H1 (cell line): ENCODE data around the gene APOO. TPM values are rescaled to one million over a fixed set of nuclear protein-coding genes. Genes with fewer than 3 reads are reported as not detected.

Experiments
- CTCF ChIA-PET: fragments of 300-600 bp; sonication (Branson Sonifier 250); formaldehyde crosslinking; loops from one replicate; lab custom pipeline; 2021; ENCODE audit not compliant: partially characterized antibody; lab: Charles Lee
- POLR2A ChIA-PET: fragments of 300-600 bp; sonication (Branson Sonifier 250); formaldehyde crosslinking; loops from one replicate; lab custom pipeline; 2021; ENCODE audit warnings: inconsistent platforms; ENCODE audit not compliant: partially characterized antibody; lab: Charles Lee
- DNase-seq, 2 experiments: peaks; one replicate each; pipeline versions ENCODE4 v3.0.0 to v3.0.0-alpha.2; 2010 to 2022; ENCODE audit warnings: low spot score in 2 of 2, low read depth in 1 of 2, mixed read lengths in 1 of 2
- FAIRE-seq: peaks from 2 replicates; lab custom pipeline; 2011; peaks lifted over from hg19 to GRCh38; lab: Jason Lieb, UNC
- H2AFZ ChIP-seq: 2 replicates; pipeline ENCODE4 v1.8.1; 2012; ENCODE audit warnings: low read length, inconsistent platforms
- H2AK5ac ChIP-seq: 2 replicates; pipeline ENCODE4 v1.6.1; 2013; ENCODE audit warnings: low read depth, low read length
- H2BK120ac ChIP-seq: replicated peaks from 2 replicates; pipeline ENCODE3; 2013; ENCODE audit warnings: low read depth, low read length, inconsistent platforms
- H2BK12ac ChIP-seq: 2 replicates; pipeline ENCODE4 v1.6.1; 2013; ENCODE audit warnings: low read depth, low read length
- H2BK15ac ChIP-seq: 2 replicates; pipeline ENCODE4 v1.6.1; 2013; ENCODE audit warnings: low read length
- H2BK20ac ChIP-seq: 2 replicates; pipeline ENCODE4 v1.6.1; 2013; ENCODE audit warnings: low read length
- H2BK5ac ChIP-seq: 2 replicates; pipeline ENCODE4 v1.6.1; 2013; ENCODE audit warnings: low read depth, low read length
- H3K14ac ChIP-seq: 2 replicates; pipeline ENCODE4 v1.6.1; 2013; ENCODE audit warnings: inconsistent platforms; ENCODE audit not compliant: insufficient read length
- H3K18ac ChIP-seq: 2 replicates; pipeline ENCODE4 v1.6.1; 2013; ENCODE audit warnings: low read length; ENCODE audit errors: extremely low read depth
- H3K23ac ChIP-seq: 2 replicates; pipeline ENCODE4 v1.6.1; 2013; ENCODE audit warnings: inconsistent platforms; ENCODE audit not compliant: insufficient read length
- H3K23me2 ChIP-seq: 2 replicates; pipeline ENCODE4 v1.6.1; 2013; ENCODE audit warnings: low read depth, low read length
- H3K27ac ChIP-seq: 2 replicates; pipeline ENCODE4 v1.6.1; 2011; ENCODE audit warnings: low read depth, low read length, inconsistent platforms
- H3K27me3 ChIP-seq, 4 experiments: replicated peaks in 1 of 4; 1 replicate in 1 of 4; 2 replicates in 3 of 4; pipeline versions ENCODE4 v1.6.1 to v1.8.1; 2011 to 2013; ENCODE audit warnings: low read length in 3 of 4, mild to moderate bottlenecking in 3 of 4, inconsistent platforms in 2 of 4, mixed read lengths in 2 of 4, moderate library complexity in 1 of 4; ENCODE audit not compliant: control insufficient read depth in 3 of 4, insufficient read depth in 3 of 4; ENCODE audit errors: extremely low read depth in 1 of 4
- H3K36me3 ChIP-seq, 4 experiments: 2 replicates each; pipeline versions ENCODE4 v1.6.1 to v1.8.1; 2011 to 2013; ENCODE audit warnings: mild to moderate bottlenecking in 4 of 4, low read length in 3 of 4, moderate library complexity in 2 of 4, control low read depth in 1 of 4, inconsistent platforms in 1 of 4; ENCODE audit not compliant: insufficient read depth in 4 of 4, control insufficient read depth in 2 of 4
- H3K4ac ChIP-seq: replicated peaks from 2 replicates; pipeline ENCODE3; 2013; ENCODE audit warnings: low read length, low read depth, mixed read lengths, inconsistent platforms; ENCODE audit not compliant: insufficient read length
- H3K4me1 ChIP-seq, 4 experiments: replicated peaks in 1 of 4; 1 replicate in 1 of 4; 2 replicates in 3 of 4; pipeline versions ENCODE4 v1.6.1 to v1.8.1; 2011 to 2013; ENCODE audit warnings: low read length in 3 of 4, inconsistent platforms in 2 of 4, mixed read lengths in 1 of 4; ENCODE audit not compliant: insufficient read depth in 4 of 4, control insufficient read depth in 3 of 4
- H3K4me2 ChIP-seq, 2 experiments: 2 replicates each; pipeline versions ENCODE4 v1.6.1 to v1.8.1; 2011 to 2013; ENCODE audit warnings: low read depth in 2 of 2, low read length in 2 of 2, control low read depth in 1 of 2, inconsistent platforms in 1 of 2, mild to moderate bottlenecking in 1 of 2; ENCODE audit not compliant: insufficient read depth in 1 of 2
- H3K4me3 ChIP-seq, 4 experiments: fragments of 200-600, 300-600 bp in 1 of 4; sonication (generic), shearing (Covaris generic), sonication (Bioruptor Twin) in 1 of 4; 2 replicates each; pipeline versions ENCODE4 v1.5.1 to v1.8.1; 2011 to 2016; ENCODE audit warnings: low read length in 4 of 4, low read depth in 3 of 4, control low read depth in 2 of 4, inconsistent platforms in 2 of 4, mild to moderate bottlenecking in 2 of 4, mixed read lengths in 1 of 4, moderate library complexity in 1 of 4; ENCODE audit not compliant: insufficient read depth in 2 of 4; ENCODE audit errors: extremely low read depth in 1 of 4
- H3K56ac ChIP-seq: replicated peaks from 2 replicates; pipeline ENCODE3; 2013; ENCODE audit warnings: low read depth, mild to moderate bottlenecking, mixed read lengths, low read length, inconsistent platforms; ENCODE audit not compliant: insufficient read length
- H3K79me1 ChIP-seq: 2 replicates; pipeline ENCODE4 v1.6.1; 2013; ENCODE audit warnings: low read depth, low read length, control low read depth
- H3K79me2 ChIP-seq, 2 experiments: 2 replicates each; pipeline versions ENCODE4 v1.6.1 to v1.8.1; 2012 to 2013; ENCODE audit warnings: low read length in 2 of 2, mild to moderate bottlenecking in 2 of 2, inconsistent platforms in 1 of 2; ENCODE audit not compliant: insufficient read depth in 2 of 2, control insufficient read depth in 1 of 2
- H3K9ac ChIP-seq, 4 experiments: replicated peaks in 1 of 4; 1 replicate in 1 of 4; 2 replicates in 3 of 4; pipeline versions ENCODE4 v1.6.1 to v1.8.1; 2011 to 2013; ENCODE audit warnings: low read depth in 3 of 4, low read length in 3 of 4, control low read depth in 2 of 4, mild to moderate bottlenecking in 2 of 4, moderate library complexity in 2 of 4, inconsistent platforms in 1 of 4; ENCODE audit errors: extremely low read depth in 1 of 4
- H3K9me3 ChIP-seq, 2 experiments: 2 replicates each; pipeline versions ENCODE4 v1.6.1 to v1.8.1; 2012 to 2013; ENCODE audit warnings: mild to moderate bottlenecking in 2 of 2, moderate library complexity in 2 of 2, control low read depth in 1 of 2, inconsistent platforms in 1 of 2, low read depth in 1 of 2, low read length in 1 of 2, mixed read lengths in 1 of 2; ENCODE audit not compliant: insufficient read depth in 2 of 2
- H4K20me1 ChIP-seq, 2 experiments: replicated peaks in 1 of 2; 2 replicates each; pipeline versions ENCODE3 to v1.8.1; 2011 to 2013; ENCODE audit warnings: inconsistent platforms in 2 of 2, low read length in 2 of 2, mild to moderate bottlenecking in 1 of 2; ENCODE audit not compliant: insufficient read depth in 2 of 2, control insufficient read depth in 1 of 2
- H4K5ac ChIP-seq: 2 replicates; pipeline ENCODE4 v1.6.1; 2013; ENCODE audit warnings: low read length, low read depth, mixed read lengths, inconsistent platforms; ENCODE audit not compliant: insufficient read length
- H4K8ac ChIP-seq: 2 replicates; pipeline ENCODE4 v1.8.0; 2013; ENCODE audit warnings: mild to moderate bottlenecking, moderate library complexity, low read length, inconsistent platforms; ENCODE audit not compliant: insufficient read depth; ENCODE audit errors: extremely low read depth
- H4K91ac ChIP-seq: replicated peaks from 2 replicates; pipeline ENCODE3; 2013; ENCODE audit warnings: low read length, mixed read lengths, inconsistent platforms; ENCODE audit not compliant: insufficient read length
- BRCA1 ChIP-seq: IDR thresholded peaks from 2 replicates; pipeline ENCODE4 v1.6.1; 2012; ENCODE audit warnings: low read depth, low read length, improper control_type of control experiment
- CHD2 ChIP-seq: IDR thresholded peaks from 2 replicates; pipeline ENCODE4 v1.6.1; 2012; ENCODE audit warnings: low read length, improper control_type of control experiment
- CTBP2 ChIP-seq: IDR thresholded peaks from 2 replicates; pipeline ENCODE4 v1.7.0; 2011; ENCODE audit warnings: borderline replicate concordance, mild to moderate bottlenecking, moderate library complexity, mixed read lengths, low read length; ENCODE audit not compliant: insufficient read depth, insufficient read length
- EGR1 ChIP-seq: IDR thresholded peaks from 2 replicates; pipeline ENCODE4 v1.6.1; 2011; ENCODE audit warnings: low read depth, low read length, borderline replicate concordance
- GABPA ChIP-seq: IDR thresholded peaks from 2 replicates; pipeline ENCODE4 v1.6.1; 2011; ENCODE audit warnings: mild to moderate bottlenecking, low read length, moderate library complexity, borderline replicate concordance; ENCODE audit not compliant: insufficient read depth
- JUND ChIP-seq: IDR thresholded peaks from 2 replicates; pipeline ENCODE4 v1.6.1; 2011; ENCODE audit warnings: mild to moderate bottlenecking, improper control_type of control experiment, low read length
- NANOG ChIP-seq: IDR thresholded peaks from 2 replicates; pipeline ENCODE4 v1.6.1; 2011; ENCODE audit warnings: low read length, low read depth, mild to moderate bottlenecking, inconsistent platforms; ENCODE audit not compliant: insufficient read depth, poor library complexity, severe bottlenecking
- PHF8 ChIP-seq: fragments of 200-600 bp; sonication (generic); conservative IDR thresholded peaks from 2 replicates; pipeline ENCODE4 v1.7.1; 2012; ENCODE audit warnings: low read depth, mild to moderate bottlenecking, inconsistent platforms, low read length, moderate library complexity
- SIX5 ChIP-seq: IDR thresholded peaks from 2 replicates; pipeline ENCODE4 v1.6.1; 2011; ENCODE audit warnings: mild to moderate bottlenecking, low read depth, low read length
- WGBS, 2 experiments: shearing (Covaris generic) in 1 of 2; methylation state at CpG; one replicate each; pipeline versions ENCODE4 v1.1.6 to v1.1.7; 2013 to 2015; ENCODE audit warnings: low lambda C conversion rate in 2 of 2, mixed read lengths in 2 of 2, inconsistent platforms in 1 of 2, low coverage in 1 of 2, missing lambda C conversion rate in 1 of 2; ENCODE audit not compliant: insufficient replicate concordance in 2 of 2, insufficient coverage in 1 of 2, insufficient read length in 1 of 2; ENCODE audit errors: extremely low coverage in 1 of 2, missing lambda C conversion rate in 1 of 2; 5-methylcytosine and 5-hydroxymethylcytosine counted together
- polyA plus RNA-seq, 7 experiments: library from polyadenylated mRNA; depleted of rRNA in 3 of 7; stranded (reverse) in 5 of 7; unstranded in 2 of 7; fragments of >200 nt in 5 of 7; fragments of 200-250 nt in 2 of 7; gene quantifications; 1 replicate in 5 of 7; 2 replicates in 1 of 7; 4 replicates in 1 of 7; pipeline versions ENCODE4 v1.2.1 to v1.2.3, GENCODE V29; 2011 to 2013; ENCODE audit warnings: missing spikeins in 2 of 7, mixed read lengths in 2 of 7
- total RNA-seq: library from RNA; stranded (reverse); fragmentation: NEBNext Ultra II Directional; extraction: Animal tissue kit (Norgen Biotek cat#: 25700); gene quantifications from 2 replicates; pipeline ENCODE4 v1.2.1, GENCODE V29; 2021

Gene APOO
- total and polyA plus RNA-seq, 2 of the 8 experiments (the other 6 are each of a cell fraction or from before 2014, with no cell fraction given) = 25.7 to 45.0 TPM

GRCh38 chrX:23939203-23939602, 31.5 kb upstream of the APOO start:
- Histone ChIP-seq H4K5ac (no peak overlapping the region), H3K14ac (no peak overlapping the region), H3K4me2 (no peak overlapping the region), H2AFZ (no peak overlapping the region), H3K27me3 (no peaks in the 10 kb centered on the region), H3K18ac (no peak overlapping the region), H4K91ac (no peak overlapping the region), H2BK120ac (no peak overlapping the region), H2BK12ac (no peak overlapping the region), H3K23ac (no peak overlapping the region), H3K4me1 (no peaks in the 10 kb centered on the region), H2BK20ac (no peak overlapping the region), H3K9me3 (no peaks in the 10 kb centered on the region), H2BK5ac (no peak overlapping the region), H3K23me2 (no peaks in the 10 kb centered on the region), H3K79me2 (no peaks in the 10 kb centered on the region), H3K4me3 (no peak overlapping the region), H3K27ac (no peak overlapping the region), H3K9ac (no peak overlapping the region), H3K4ac (no peak overlapping the region), H3K56ac (no peak overlapping the region), H4K8ac (no peak overlapping the region), H3K36me3 (no peaks in the 10 kb centered on the region), H3K79me1 (no peaks in the 10 kb centered on the region), H2BK15ac (no peak overlapping the region), H2AK5ac (no peak overlapping the region), H4K20me1 (no peaks in the 10 kb centered on the region)
- no peak for FAIRE-seq
- DNase-seq = no peak
- ChIA-PET CTCF (interaction anchor here (1.3 kb wide), 1 partner anchor 10 kb away, joined by 3 read pairs; no protein-coding TSS in a partner anchor), POLR2A (interaction anchor here (0.6 kb wide), 1 partner anchor 115 kb away, joined by 3 read pairs; the partner anchor contains the start of gene EIF2S3)
- TF ChIP-seq PHF8 (no peak), SIX5 (no peak), JUND (no peak), EGR1 (no peak), GABPA (no peak), NANOG (no peak), CHD2 (no peak), CTBP2 (no peak), BRCA1 (no peak)
- 84% methylated on average over 1 of the region's 1 CpG; no CpG with 5 or more reads in 1 of the 2 experiments for WGBS, 2 experiments
